Stimulated activated CD8-positive, alpha-beta memory T cell treated with anti-CD3 and anti-CD28 coated beads, Interleukin-7, amount 100 ng/mL, for 1 hour (primary cell): ENCODE results near the gene TBCD.
A peak's percentile ranks its signal among the peaks of the same experiment; 100 is the strongest.

Experiments
- DNase-seq, 2 donors: peaks; one replicate each; pipeline ENCODE4 v3.0.0-alpha.2; 2020; ENCODE audit warnings: low read depth in 2 of 2

Gene TBCD

DNA sequence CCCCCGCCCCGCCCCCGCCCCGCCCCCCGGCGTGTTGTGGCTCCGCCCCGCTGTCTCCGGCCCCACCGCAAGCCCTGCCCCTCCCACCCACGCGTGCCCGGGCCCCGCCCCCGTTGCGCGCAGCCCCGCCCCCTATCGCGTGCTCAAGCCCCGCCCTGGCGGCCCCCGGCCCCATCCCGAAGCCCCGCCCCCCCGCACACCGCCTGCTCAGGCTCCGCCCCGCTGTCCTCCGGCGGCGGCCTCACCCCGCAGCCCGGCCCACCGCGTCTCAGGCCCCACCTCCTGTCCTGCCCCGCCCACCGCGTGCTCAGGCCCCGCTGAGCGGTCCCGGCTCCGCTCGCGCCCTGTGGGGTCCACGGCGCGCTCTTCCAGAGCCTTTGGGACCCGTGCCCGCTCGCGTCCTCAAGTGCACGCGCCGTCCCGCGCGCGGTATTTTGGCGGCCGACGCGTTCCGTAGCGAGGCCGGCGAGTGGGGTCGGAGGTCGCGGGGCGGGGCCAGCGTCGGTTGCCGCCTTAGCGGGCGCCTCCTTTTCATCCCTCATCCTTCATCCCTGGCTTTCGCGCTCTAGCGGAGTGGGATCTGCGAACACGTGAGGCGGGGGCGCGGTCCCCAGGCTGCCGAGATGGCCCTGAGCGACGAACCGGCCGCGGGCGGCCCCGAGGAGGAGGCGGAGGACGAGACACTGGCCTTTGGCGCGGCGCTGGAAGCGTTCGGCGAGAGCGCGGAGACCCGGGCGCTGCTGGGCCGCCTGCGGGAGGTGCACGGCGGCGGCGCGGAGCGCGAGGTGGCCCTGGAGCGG is at the start of gene TBCD:
TBCD (plus strand) TSS at position 495 of the 800 bp plus-strand sequence; CDS start at position 624, 129 bp downstream.
- DNase-seq = peak; percentile 60 to 80

- no peak for DNase-seq
These were observed 49.5 kb upstream of the TBCD start for GRCh38 chr17:82702231-82702927.

DNA sequence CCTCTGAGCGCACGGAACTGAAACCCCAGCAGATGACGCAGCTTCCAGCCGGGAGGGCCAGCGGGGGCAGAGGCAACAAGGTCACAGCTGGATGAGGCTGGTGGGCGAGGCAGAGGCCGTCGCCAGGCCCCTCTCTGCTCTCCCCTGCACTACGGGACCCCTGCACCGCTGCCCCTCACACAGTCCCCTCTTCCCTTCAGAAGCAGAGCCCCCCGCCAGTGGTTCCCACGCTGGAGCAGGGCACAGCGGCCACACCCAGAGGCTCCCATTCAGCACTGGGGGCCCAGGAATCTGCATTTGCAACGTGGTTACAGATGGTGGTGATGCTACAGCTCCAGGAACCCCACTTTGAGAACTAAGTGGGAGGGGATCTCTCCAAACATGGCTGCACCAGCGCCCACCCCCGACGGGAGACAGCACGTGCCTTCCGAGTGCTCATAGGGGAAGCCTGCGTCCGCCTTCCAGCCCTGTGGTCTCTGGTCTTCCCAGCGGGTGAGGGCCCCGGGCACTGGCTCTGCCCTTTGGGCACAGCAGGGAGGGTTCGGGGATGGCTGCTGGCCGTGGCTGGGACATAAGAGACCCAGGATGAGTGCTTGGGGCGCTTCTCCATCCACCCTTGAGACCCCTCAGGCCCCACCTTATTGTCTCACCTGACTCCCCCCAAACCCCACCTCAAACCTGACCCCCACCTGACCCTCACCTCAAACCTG is 48.7 kb upstream of the TBCD start:
- no peak for DNase-seq

DNA sequence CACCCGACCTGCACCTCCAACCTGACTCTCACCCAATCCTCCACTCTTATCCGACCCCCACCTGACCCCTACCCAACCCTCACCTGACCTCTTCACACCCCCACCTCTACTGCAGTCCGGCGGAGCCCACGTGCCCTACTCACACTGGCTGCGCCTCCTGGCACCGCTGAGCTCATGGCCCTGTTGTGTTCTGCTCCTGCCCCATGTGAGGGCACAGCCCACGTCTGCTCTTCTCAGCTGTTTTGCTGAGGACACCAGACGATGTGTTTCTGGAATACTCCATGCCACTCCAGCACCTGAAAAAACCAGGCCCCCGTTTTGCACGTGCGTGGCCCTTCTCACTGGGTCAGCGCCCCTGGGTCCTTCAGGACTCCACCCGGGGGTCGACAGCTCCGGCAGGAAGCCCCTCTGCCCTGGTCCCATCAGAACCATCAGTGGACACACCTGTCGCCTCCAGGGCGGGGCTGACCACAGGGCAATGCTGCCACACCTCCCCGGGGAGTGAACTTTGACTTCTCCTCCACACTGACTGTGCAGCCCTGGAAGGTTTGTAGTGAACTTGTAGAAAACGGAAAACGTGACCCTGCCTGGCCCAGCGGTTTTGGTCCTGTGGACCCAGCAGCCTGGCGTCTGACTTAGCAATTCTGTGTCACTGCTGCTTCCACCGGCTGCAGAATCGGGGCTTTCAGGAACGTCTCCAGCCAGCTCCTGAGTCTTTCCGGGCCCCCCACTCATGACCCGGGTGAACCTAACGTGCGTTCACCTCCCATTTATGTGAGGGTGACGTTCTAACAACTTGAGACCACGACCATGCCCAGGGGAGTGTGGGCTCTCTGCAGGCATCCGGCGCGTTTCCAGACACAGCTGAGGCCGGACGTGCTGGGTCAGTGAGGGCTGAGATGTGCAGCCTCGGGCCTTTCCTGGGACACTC is 47.7 kb upstream of the TBCD start:
- no peak for DNase-seq

DNA sequence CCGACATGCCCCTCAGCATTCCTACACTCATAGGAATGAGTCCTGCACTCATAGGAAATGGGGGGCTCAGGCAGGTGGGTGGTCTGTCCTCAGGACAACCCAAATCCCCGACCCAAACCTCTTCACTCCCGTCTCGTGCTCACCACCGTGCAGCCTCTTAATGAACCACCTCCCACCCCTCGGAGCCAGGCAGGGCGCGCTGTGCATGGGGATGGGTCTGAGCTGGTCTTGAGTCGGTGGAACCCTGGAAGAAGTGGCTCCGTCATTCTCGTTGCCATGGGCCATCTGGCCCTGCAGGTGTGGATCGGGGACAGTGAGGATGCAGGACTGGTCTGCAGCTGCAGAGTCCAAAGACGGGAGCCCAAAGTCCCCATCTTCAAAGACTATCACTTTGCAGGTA is 47.0 kb upstream of the TBCD start:
- no peak for DNase-seq

DNA sequence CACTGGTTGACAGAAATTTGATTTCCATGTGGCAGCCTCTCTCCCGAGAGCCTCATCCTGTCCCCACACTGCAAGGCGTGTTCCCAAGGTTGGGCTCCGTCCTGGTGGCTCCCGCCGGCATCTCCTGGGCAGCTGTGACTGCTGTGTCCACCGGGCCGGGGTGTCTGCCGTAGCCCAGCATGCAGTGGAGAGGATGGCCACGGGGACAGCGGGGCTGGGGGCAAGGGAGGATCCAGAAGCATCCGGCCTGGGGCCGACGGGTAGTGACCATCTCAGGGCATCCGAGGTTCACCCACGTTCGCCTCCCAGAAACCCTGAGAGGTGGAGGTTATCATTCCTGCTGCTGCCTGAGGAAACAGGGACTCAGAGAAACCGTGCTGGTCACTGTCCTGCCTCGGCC is 46.1 kb upstream of the TBCD start:
- DNase-seq = no peak

- no peak for DNase-seq
These were observed 42.7 kb upstream of the TBCD start for GRCh38 chr17:82709024-82709675.

GRCh38 chr17:82709676-82710498 is 42.0 kb upstream of the TBCD start:
- DNase-seq = no peak

- DNase-seq = no peak
These were observed 41.2 kb upstream of the TBCD start for GRCh38 chr17:82710499-82711232.

- DNase-seq = no peak
These were observed 38.7 kb upstream of the TBCD start for GRCh38 chr17:82713071-82713723.

GRCh38 chr17:82716203-82717010 is 35.5 kb upstream of the TBCD start, which contains the start of gene FN3KRP:
TSS of gene FN3KRP (plus strand) at chr17:82716706. CDS start at chr17:82716756, 50 bp downstream.
- DNase-seq = peak; percentile 68 to 87

DNA sequence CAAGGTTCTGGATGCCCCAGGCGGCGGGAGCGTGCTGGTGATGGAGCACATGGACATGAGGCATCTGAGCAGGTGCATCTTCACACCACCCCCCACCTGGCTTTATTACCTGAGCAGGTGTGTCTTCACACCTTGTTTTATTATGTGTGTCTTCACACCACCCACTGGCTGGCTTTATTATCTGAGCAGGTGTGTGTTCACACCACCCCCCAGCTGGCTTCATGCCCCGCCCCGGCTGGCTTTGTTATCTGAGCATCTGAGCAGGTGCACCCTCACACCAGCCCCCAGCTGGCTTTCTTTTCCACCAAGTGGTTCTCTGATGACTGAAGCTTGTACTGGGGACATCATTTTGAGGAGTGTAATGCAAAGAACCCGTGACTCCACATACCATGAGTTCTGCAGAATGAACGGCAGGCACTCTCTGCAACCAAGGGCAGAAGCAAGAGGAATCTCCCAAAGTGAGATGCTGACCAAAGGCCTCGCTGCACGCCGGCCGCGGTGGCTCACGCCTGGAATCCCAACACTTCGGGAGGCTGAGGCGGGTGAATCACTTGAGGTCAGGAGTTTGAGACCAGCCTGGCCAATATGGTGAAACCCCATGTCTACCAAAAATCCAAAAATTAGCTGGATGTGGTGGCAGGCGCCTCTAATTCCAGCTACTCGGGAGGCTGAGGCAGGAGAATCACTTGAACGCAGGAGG is 32.7 kb upstream of the TBCD start:
- DNase-seq = no peak

DNA sequence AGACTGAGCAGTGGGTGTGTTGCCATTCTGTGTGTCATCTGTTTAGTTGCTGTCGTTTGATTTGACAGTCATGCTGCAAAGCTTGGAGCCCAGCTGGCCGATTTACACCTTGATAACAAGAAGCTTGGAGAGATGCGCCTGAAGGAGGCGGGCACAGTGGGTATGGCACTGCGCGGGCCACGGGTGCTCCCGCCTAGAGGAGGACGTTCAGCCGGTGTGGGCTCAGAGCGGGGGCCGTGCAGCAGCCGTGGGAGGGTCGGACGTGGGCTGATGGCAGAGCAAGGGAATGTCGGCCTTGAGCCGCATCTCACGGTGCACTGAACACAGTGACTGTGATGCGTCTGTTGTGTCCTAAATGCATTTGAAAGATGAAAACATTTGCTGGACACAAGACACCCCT is 31.7 kb upstream of the TBCD start:
- DNase-seq = no peak

- no peak for DNase-seq
These were observed 29.4 kb upstream of the TBCD start for GRCh38 chr17:82722341-82723013.

DNA sequence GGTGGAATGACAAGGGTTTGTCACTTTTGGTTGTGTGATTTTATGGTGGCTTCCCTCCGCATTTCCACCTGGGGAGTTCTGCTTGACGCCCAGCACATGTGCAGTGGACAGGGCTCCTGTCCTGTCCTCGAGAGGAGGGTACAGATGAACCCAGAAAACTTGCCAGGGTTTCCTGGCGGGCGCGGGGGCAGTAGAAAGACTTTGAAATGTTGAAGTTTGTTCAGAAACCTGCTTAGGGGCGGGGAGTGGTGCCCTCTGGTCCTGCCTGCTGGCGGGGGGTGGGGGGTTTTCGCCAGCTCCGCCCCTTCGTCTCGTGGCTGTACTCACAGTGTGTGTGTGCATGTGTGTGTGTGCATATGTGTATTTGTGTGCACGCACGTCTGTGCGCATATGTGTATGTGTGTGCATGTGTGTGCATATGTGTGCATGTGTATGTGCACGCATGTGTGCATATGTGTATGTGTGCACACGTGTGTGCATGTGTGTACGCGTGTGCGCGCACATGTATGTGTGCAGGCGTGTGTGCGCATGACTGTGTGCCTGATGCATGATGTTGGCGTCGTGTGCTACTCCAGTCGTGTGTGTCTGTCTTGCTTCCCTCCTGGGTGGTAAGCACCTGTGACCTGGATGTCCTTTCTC is 28.6 kb upstream of the TBCD start:
- DNase-seq = no peak

DNA sequence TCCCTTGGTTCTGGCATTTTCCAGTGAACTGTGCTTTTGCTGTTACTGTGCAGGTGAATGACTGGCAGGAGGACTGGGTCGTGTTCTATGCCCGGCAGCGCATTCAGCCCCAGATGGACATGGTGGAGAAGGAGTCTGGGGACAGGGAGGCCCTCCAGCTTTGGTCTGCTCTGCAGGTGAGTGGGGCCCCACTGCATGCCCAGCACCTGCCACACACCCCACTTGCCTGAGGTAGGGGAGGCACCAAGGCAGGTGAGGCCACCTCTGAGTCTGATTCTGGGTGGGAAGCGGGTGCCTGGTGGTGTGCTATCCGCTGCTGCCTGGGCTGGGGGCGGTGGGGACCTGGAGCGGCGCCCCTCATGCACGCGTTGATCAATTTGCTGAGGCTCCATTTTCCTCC is 25.4 kb upstream of the TBCD start:
- DNase-seq = no peak
